Activated T-helper 9 cell treated with anti-CD3 and anti-CD28 coated beads, Interleukin-2, amount 50 U/mL, for 16 hours (primary cell): ENCODE data around the gene PDZRN3.
"Not testable (repeated sequence)": the region's sequence is repeated elsewhere in the genome, so short reads cannot be mapped to it uniquely, and the experiment has no call there.

Experiments used
- DNase-seq: peaks from one replicate; pipeline ENCODE4 v3.0.0-alpha.2; 2020; ENCODE audit warnings: low read depth

The PDZRN3 gene

DNA sequence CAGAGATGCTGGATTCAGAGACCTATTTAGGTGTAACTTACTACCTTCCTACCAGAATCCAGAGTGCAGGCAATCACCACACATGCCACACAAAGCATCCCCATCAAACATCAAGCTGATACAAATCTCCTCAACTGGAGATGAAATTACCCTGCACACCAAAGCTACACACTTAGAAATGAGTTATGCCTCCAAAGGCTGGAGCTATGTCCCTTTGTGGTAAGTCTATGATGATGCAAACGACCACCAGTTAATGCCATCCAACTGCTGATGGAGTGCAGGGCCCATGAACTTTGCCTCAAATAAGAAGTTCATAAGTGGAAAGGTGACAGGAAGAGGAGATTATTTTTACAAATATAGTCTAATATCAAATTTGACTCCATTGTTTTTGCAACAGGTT, 38.1 kb downstream of the PDZRN3 start:
- no peak for DNase-seq

DNA sequence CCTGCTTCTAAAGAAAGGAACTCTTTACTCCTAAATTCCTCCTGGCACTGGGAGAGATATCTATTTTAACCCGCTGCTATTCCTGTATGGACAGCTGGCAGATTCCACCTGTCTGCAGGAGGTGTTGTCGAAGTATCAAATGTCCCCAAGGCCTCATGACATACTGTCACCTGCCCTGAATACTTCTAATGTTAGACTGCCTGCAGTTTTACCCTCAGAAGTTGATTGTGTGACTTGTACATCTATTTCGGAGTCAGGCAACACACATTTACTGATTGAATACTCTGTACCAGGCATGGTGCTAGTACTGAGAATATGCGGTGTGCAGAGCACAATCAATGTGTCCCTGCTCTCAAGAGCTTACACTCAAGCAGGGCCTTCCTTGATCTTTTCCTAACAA, 38.6 kb downstream of the PDZRN3 start:
- DNase-seq: no peak

DNA sequence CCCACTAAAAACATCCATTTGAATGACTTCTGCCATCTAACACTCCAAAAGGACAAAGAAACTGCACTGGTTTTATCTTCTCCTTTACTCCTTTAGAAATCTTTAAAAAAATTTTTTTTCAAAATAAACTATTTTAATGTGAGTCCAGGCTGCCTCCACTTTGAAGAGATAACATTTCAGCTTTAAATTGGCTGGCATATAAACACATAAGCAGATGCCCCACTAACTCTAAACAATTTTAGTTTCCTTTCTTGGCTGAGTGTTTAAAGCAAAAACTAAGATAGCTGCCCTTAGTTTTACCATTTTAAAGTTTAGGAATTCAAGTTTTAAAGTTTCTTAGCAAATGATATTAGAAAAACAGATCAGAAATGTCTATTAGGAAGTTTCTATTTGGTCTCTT, 39.9 kb downstream of the PDZRN3 start:
- no peak for DNase-seq

DNA sequence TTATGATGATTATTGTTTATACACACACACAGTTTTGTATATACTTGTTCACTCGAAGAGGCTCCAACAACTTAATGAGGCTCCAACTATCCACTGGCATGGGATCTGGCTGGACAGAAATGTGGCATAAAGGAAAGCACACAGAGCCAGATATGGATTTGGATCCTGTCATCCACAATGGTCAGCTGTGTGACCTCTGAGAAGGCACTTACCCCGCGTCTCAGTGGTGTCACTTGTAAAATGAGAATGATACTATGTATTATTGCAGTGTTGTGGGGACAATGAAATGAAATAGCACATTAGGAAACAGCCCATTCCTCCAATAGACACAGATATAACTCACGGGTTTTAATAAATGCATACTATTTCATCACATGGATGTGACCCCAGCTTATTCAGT, 42.2 kb downstream of the PDZRN3 start:
- DNase-seq: no peak

DNA sequence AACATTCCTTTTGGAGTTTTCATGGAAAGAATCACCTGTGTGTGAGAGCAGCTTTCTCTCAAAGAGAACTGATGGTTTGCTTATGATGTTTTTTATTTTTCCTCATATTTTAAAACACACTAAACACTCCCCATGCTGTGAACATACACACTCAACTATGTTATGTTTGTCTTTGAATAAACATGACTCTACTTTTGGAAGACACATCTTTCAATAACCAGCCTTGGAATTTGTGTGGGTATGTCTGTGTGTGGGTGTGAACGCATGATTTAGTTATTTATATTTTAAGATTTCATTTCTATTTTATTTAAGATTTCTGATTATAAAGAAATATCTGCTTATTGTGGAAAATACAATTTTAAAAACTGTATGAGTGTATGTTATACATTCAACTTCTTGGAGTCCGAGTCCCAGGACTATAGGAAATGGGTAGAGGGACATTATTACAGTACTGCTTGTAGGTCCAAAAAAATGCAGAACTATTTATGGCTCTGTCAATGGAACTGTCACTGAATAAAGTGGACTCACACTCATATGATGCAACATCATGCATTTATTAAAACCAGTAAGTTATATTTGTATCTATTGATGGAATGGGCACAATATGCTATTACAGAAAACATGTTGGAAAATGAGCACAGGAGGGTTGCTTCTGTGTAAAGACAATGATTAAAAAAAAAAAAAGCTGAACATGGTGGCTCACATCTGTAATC, 43.5 kb downstream of the PDZRN3 start:
- DNase-seq: no peak

DNA sequence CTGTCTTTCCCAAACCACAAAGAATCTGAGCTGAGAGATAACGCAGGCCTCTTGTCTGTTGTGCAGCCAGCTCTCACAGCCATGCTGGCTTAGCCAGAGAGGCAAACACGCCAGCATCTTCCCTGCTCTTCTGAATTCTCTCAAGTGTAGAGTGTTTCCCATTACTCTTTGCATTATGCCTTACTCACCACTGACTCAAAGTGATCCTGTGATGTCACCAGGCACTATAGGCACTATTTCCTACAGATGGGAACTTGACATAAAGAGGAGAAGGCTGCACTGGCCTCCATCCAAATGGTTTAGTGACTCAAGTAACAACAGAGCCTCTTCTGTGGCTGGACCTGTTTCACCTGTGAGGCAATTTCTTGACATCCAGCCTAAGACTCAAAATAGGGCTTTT, 44.4 kb downstream of the PDZRN3 start:
- DNase-seq: no peak

DNA sequence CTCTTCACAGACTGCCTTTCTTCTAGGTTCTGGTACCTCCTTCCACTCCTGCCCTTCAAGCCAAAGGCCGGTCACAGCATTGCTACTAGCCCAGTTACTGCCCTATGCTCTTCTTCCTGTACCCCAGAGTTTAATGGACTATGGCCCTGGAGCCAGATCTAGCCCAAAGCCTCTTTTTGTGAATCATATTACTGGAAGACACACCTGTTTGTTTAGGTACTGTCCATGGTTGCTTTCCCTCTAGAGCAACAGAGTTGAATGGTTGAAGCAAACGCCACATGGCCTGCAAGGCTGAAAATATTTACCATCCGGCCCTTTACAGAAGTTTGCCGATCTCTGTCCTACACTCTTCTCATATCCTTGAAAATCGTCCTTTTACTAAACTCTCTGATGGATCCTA, 47.0 kb downstream of the PDZRN3 start:
- no peak for DNase-seq

DNA sequence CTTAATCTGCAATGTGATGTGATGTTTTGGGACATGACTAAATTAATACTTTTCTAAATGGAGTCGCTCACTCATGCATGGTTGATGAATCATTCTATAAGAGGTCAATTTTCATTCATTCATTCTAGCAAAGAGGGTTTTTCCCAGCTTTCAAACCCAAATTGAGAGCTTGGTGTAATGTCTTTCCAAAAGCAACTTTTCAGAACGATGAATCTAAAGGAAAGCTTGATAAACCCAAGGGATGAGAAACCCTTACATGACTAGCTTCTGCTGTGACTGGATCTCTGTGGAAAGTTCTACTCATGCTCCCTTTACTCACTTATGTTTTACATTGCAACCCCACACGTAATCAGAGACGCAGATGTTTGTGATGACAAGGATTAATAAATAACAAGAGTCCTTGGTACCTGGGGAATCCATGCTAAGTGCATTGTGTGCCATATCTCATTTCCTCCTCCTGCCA, 47.7 kb downstream of the PDZRN3 start:
- no peak for DNase-seq

DNA sequence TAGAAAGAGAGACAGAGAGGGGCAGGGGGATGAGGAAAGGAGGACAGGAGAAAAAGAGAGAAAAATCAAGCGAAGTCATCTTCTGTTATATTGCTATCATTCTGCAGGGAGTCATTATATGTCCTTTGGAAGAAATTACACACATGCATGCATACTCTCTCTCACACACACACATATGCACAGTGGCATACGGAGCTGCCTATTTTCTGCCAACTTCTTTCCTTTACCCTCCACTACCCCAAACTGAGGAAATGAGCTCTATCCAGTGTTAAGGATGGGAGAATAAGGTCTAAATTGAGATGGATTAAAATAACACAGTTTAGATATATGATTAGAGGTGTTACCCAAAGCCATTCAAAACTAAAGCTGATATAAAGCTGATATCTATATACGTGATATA, 48.8 kb downstream of the PDZRN3 start:
- no peak for DNase-seq

DNA sequence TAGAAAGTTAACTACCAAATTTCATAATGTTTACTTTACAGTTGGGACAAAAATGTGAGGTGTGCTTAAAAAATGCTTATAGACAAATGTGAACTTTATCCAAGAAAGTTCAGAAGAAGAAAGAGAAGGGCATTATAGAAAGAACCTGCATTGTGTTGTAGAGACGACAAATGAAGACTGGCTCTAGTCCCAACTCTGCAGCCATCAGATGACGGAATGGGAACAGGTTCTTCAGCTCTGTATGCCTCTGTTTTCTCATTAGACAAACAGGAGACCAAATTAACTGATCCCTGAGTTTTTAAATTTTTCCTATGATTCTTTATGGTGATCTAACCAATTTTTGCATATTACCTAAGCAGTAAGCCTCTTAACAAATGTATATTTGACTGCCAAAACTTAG, 49.2 kb downstream of the PDZRN3 start:
- no peak for DNase-seq

DNA sequence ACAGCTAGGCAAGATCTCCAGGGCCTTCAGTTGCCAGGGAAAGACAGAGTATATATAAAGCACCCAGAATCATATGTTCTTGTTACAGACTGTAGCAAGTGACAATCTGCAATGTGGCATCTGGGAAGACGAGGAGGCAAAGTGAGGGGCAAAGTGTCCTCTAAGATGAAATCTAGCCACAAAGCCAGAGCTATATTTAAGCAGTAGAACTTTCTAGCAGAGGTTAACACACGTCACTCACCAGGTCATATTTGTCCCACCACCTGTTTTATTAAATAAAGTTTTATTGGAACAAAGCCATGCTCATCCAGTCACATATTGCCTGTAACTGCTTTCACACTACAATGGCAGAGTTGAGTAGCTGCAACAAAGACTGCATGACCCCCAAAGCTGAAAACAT, 51.5 kb downstream of the PDZRN3 start:
- DNase-seq: no peak

DNA sequence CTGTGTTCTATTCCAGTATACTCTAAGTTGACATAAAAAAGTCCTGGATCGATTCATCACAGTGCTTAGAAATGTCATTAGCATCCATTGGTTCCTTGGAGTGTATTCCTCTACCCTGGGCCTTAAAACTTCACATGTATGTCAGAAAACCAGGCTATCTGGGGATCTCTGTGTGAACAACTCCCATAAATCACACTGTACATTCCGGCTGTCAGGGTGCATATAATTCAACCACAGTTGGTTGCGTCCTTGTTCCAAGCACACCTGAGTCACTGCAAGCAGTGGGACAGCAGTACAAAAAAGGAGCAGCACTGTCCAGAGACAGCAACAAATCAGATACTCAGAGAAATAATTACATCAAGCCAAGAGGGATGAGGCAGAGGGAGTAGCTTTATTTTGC, 52.4 kb downstream of the PDZRN3 start:
- no peak for DNase-seq

DNA sequence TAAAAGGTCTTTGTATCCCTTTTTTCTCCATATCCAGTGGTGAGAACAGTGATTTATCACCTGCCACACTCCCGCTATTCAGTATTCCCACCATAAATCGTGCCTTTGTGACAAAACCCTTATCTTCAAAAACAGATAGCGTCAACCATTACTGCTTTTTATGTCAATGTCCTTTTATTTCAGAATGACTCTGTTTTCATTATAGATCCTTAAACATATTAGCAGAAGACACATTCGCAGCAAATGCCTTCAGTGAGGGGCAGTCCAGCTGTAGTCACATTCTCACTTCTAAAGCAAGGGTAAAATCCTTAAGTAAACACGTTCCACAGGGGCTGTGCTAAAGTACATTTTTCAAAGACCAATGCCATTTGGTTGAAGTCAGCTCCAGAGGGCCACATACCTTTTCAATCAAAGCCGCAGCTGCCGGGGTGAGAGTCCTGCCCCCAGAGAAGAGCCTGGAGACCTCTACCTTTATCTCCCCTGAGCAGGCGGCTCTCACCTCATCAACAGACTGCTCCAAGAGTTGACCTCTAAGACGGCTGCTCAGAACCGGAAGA, 53.4 kb downstream of the PDZRN3 start:
- no peak for DNase-seq

DNA sequence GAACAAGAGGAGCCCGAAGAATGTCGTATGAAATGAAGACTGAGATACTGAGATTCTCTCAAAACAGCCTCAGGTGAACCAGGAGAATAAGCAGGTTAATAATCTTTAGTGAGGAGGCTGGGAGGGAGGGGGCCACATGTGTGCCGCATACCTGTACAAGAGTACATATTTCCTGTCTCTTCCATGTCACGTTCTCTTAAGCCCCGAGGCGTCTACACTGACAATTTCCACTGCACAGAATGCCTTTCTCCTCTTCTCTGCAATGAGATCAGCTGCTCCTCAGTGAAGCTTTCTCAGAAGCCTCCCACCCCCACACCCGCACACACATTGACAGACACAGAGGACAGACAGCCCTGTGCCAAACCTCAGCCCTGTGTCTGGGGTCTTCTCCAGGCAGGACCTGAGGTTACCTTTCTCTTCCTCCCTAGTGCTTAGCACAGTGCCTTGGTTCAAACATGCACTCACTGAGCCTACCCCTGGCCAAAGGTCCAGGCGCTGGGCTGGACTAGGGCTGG, 55.4 kb downstream of the PDZRN3 start:
- DNase-seq: no peak

DNA sequence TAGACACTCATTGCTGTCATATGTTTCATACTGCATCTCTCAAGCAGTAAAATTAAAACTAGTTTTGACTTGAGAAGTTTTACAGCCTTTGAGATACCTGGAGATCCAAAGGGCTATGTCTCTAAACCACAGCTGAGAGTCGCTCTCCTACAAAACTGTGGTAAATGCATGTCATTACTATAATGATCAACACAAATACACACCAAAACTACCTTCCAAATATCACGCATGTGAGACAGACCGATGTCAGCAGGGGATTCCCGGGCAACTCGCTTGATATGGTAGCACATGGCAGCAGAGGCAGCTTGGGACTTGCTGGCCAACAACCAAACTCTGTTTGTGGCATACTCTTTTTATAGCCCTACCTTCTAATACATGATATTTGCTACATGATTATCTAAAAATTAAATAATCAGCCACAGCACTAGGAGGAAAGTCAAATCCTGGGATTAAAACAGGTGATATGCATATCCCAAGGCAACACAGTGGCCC, 56.3 kb downstream of the PDZRN3 start:
- no peak for DNase-seq

DNA sequence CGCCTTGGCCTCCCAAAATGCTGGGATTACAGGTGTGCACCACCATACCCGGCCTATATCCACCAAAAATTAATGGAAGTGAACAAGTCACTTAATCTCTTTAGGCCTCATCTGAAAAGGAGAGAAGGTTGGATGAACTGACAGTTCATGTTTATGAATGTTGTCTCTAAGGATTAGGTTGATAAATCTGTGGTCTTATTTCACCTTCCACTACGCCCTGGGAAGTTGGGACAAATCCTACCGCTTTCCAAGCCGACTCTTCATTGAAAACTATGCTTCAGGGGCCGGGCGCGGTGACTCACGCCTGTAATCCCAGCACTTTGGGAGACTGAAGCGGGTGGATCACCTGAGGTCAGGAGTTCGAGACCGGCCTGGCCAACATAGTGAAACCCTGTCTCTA, 59.4 kb downstream of the PDZRN3 start:
- not testable (repeated sequence) for DNase-seq

DNA sequence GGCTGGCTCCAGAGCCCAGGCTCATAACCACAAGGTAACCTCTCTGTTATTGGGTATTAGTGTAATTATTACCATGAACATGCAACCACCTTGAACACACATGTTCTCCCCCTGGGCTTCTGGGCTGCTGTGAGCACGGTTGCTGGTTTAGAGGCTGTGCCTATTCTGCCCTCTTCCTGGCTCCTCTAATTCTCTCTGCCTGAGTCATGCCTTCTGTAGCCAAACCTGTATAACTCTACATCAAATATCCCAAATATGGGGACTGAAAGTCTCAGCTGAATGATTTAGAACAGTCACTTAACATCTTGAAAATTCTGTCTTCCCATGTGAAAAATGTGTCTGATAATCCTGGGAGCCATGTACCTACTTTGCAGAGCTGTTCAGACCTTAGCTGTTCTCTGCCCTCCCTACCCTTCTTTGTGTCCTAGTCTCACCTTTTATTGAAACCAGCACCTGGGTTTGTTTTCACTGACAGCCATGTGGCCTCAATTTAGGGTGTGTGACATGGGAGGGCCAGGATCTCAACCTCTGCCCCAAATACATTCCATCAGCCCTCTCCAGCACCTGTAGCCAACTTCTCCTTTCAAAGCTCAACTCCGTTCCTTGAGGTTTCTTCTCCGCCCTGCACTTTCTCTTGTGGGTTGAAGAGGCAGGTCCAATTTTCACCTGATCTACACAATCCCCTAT, 60.7 kb downstream of the PDZRN3 start:
- DNase-seq: no peak

DNA sequence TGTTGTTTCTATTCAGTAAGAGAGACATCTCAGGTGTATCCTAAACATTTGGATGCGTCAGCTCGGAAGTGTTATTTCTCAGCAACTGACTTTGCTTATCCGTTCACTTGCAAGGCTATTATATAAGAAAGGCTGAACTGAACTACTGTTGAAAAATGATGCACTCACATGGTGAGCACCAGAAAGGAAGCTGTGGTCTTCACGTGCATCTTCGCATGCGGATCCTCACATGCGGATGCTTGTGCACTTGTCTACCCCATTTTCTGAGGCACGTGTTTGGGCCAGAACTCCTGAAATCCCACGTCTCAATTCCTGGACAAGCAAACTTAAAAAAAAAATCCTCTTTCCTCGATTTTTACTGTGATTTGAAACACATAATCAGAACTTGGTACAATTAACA, 63.2 kb downstream of the PDZRN3 start:
- no peak for DNase-seq

DNA sequence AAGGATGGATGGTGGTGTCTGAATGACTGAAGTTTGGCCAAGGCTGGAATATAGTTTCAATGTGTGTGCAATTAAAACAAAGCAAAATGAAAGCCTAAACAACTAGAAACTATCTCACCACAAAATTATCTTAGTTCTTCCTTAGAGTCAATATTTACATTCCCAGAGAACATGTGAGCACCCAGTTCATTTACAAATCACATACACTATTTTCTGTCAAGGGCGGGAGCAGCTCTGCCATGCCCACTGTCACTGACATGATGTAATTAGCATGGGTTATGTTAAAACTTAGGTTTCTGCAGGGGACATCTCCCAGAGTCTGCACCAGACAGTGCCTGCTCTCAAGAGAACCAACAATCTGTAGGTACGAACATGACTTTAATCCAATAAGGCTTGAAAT, 65.0 kb downstream of the PDZRN3 start:
- DNase-seq: no peak

DNA sequence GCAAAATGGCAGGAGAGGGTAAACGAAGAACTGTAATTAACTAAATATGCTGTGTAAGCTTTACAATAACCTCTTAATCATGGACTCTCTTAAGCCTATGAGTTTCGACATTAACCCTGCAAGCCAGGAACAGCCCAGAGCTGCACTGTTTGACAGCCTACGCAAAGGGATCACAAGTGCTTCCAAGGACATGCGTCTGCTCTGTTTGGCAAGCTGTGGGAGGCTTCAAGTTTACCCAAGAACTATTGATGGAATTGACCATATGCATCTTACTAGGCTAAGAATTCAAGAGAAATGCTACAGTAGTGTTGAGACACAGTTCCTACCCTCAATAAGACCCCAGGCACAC, 66.0 kb downstream of the PDZRN3 start:
- no peak for DNase-seq

DNA sequence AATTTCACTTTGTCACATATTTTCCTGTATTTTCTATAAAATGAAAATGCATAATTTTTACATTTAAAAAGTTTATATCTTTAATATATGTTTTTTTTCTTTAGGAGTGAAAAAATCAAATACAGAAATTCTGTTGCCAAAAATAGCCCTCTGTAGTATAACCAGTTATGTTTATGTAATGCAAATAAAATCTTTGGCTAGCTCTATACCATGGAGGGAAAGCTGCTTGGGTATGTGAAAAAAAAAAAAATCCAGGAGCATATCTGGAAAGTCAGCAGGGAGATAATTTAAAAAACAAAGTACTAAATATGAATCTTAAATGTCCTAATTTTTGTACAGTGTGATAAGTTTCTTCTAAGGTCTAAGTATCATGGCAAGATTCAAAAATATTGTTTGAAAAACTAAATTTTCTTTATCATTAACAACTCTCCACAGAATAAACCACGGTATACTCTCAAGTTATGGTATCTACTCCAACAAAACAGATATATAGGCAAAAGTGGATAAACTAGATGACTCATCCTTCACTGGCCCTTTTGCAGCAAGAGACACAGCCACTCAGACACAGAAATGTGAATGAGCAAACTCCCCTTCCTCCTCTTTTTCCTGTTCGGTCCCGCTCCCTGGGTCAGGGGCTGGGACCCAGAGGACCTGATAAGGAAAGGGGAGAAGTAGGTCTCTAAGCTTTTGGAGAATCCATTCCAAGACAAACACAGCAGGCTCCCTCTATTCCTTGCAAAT, 66.6 kb downstream of the PDZRN3 start:
- DNase-seq: no peak

DNA sequence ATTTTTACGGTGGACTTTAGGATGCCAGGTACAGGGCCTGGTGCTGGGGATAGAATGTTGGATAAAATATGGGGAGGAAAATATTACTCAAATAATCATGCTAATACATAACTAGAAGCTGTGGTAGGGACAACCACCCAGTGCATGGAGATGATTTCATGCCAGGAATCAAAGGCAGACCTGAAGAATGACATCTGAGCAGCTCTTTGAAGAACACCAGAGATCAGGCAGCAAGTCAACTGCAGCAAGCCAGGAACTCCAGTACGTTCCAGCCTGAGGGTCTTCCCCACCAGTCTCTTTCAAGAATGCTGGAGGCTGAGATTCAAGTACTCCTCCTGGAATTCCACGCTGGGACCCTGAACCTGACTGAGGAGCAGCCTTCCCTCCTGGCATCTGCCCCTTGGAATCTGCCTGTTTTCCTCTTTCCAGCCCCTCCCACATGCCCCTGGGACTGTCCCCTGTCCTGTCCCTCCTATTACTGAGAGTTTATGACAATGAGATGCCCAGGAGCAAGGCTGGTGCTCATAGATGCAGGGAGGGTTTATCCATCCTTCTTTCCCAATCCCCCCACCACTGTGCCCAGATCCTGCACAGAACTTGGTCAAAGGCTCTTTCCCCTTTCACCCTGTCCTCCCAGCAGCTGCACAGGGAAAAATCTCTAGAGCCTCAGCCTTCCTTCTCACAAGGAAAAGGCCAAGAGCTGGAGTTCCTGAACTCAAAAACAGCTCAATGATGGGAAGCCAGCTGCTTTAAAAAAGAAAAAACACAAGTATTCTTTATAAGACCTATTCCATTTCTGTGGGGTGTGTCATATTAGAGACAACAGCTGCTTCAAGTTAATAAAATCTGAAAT, 68.0 kb downstream of the PDZRN3 start:
- DNase-seq: no peak
